Left lung (tissue), 10 donors: ENCODE results near the gene RNF148. TPM values are rescaled to one million over a fixed set of nuclear protein-coding genes. Genes with fewer than 3 reads are reported as not detected.

Experiments
- ATAC-seq: fragments of 200-7000 bp; cut with Tn5 transposase; one replicate; pipeline ENCODE4 v1.9.1; 2020; ENCODE audit warnings: moderate library complexity
- DNase-seq, 4 donors: peaks; one replicate each; pipeline ENCODE4 v3.0.0-alpha.2; 2013 to 2020
- H3K27ac ChIP-seq, 2 donors: fragments of 200-600 bp; sonication (generic) in 1 of 2; one replicate each; pipeline versions ENCODE4 v1.5.0 to v1.8.0; 2020 to 2021
- H3K27me3 ChIP-seq, 2 donors: fragments of 200-600 bp; sonication (generic) in 1 of 2; one replicate each; pipeline versions ENCODE4 v1.5.0 to v1.8.0; 2020 to 2021
- H3K36me3 ChIP-seq, 2 donors: fragments of 200-600 bp; sonication (generic) in 1 of 2; one replicate each; pipeline versions ENCODE4 v1.5.0 to v1.8.0; 2020 to 2021
- H3K4me1 ChIP-seq, 2 donors: fragments of 200-600 bp; one replicate each; pipeline ENCODE4 v1.8.0; 2021
- H3K4me3 ChIP-seq, 2 donors: fragments of 200-600 bp; sonication (generic) in 1 of 2; one replicate each; pipeline versions ENCODE4 v1.5.0 to v1.8.0; 2020 to 2021; ENCODE audit warnings: mild to moderate bottlenecking in 1 of 2
- H3K9me3 ChIP-seq, 2 donors: fragments of 200-600 bp; sonication (generic) in 1 of 2; one replicate each; pipeline versions ENCODE4 v1.5.0 to v1.8.0; 2020 to 2021
- CTCF ChIP-seq, 2 donors: fragments of 200-600 bp; sonication (generic) in 1 of 2; IDR thresholded peaks; one replicate each; pipeline versions ENCODE4 v1.5.0 to v1.8.0; 2021; ENCODE audit warnings: antibody characterized with exemption in 2 of 2
- intact Hi-C, 2 donors: fragments of 100-400 bp; cut with DNase I; formaldehyde crosslinking; loops; one replicate each; pipeline versions ENCODE4 v1.11.2 to v1.14.2; 2022
- polyA plus RNA-seq, 6 donors: library from polyadenylated mRNA; unstranded; fragments of 120-200 nt; gene quantifications; one replicate each; pipeline ENCODE4 v1.2.1, GENCODE V29; 2013; ENCODE audit not compliant: insufficient read length in 6 of 6
- total RNA-seq, 2 donors: library from RNA; stranded (reverse); fragmentation: NEBNext Ultra II Directional; extraction: Animal tissue kit (Norgen Biotek cat#: 25700); gene quantifications; one replicate each; pipeline ENCODE4 v1.2.1, GENCODE V29; 2021
- donor health status: DM: no; HTN: yes; CAD: no.
- donor health status: DM: no; HTN: no; CAD: no.

The RNF148 gene
- total and polyA plus RNA-seq, 8 donors: 0.34 to 2.1 (median 0.41) TPM; not detected in 1

- no peak for TF ChIP-seq CTCF (IDR thresholded peaks at IDR 0.05)
- intact Hi-C loops: no loop called here
- Histone ChIP-seq H3K36me3 (no peaks in the 10 kb centered on the region), H3K9me3 (peaks cover 0 to 2% of the 10 kb centered on the region in 2 donors), H3K27me3 (no peaks in the 10 kb centered on the region), H3K4me1 (no peaks in the 10 kb centered on the region), H3K4me3 (no peak overlapping the region), H3K27ac (no peak overlapping the region)
- DNase-seq: no peak
- ATAC-seq: no peak
Observed at GRCh38 chr7:122709930-122710646, 7.4 kb upstream of the RNF148 start.

- no peaks in the 10 kb centered on the region for H3K36me3 ChIP-seq
- ATAC-seq: no peak
- H3K27ac ChIP-seq: no peak overlapping the region
- H3K4me3 ChIP-seq: no peak overlapping the region
- no peaks in the 10 kb centered on the region for H3K4me1 ChIP-seq
- H3K27me3 ChIP-seq: no peaks in the 10 kb centered on the region
- peaks cover 0 to 2% of the 10 kb centered on the region in 2 donors for H3K9me3 ChIP-seq
- no peak for TF ChIP-seq CTCF (IDR thresholded peaks at IDR 0.05)
- intact Hi-C loops: no loop called here
- DNase-seq: no peak
Observed at GRCh38 chr7:122706836-122707235, 4.1 kb upstream of the RNF148 start.

DNA sequence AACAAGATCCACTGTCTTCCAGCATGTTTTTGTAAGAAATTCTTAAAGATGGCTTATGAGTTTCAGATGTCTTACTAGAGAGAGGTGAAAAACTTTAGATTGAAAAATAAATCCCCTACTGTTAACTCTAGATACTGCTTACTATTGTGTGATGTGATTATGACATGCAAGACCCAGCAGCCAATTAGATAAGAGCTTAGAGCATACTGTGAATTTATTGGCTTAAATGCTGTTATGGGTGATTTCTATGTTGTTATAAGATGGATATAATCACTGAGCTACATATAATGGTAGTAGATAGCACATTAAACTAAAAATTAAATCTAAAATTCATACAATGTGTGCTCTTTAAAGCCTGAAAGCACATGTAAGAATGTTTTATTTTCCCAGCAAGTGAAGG lies 3.7 kb downstream of the RNF148 start, which contains the start of gene RNF133:
Gene RNF133, minus strand, starts transcription at position 101 of the 400 bp plus-strand sequence. CDS start 199 bp downstream, outside the sequence.
- Histone ChIP-seq H3K4me1 (no peaks in the 10 kb centered on the region), H3K9me3 (no peaks in the 10 kb centered on the region), H3K4me3 (no peak within 1 kb of the TSS), H3K36me3 (no peaks in the 10 kb centered on the region), H3K27me3 (no peaks in the 10 kb centered on the region), H3K27ac (no peak within 1 kb of the TSS)
- TF ChIP-seq CTCF (IDR thresholded peaks at IDR 0.05): no peak
- intact Hi-C loops: no loop called here
- DNase-seq: no peak
- no peak for ATAC-seq

DNA sequence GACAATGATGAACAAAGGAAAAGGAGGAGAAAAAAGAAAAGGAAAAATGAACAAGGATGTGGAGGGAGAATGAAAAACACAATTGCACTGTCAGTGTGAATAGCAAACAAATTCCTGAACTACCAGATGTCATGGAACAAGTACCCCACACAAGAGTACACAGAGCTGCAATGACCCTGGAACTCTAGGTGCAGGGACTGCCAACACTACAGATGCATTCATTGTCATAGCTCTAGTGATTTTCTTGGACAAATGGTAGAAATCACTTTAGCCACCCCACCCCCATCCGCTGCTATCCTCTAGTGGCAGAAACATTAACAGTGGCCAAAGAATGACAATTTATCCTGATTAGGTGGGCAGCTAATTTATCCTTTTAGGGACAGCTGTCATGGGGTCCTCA lies 6.9 kb downstream of the RNF148 start:
- ATAC-seq: no peak
- DNase-seq: no peak
- TF ChIP-seq CTCF (IDR thresholded peaks at IDR 0.05): no peak

GRCh38 chr7:122694697-122695096 lies 8.0 kb downstream of the RNF148 start:
- ATAC-seq: no peak
- peaks cover 0 to 3% of the 10 kb centered on the region in 2 donors for H3K9me3 ChIP-seq
- no peak for TF ChIP-seq CTCF (IDR thresholded peaks at IDR 0.05)
- H3K36me3 ChIP-seq: no peaks in the 10 kb centered on the region
- no peak for DNase-seq
- H3K27ac ChIP-seq: no peak overlapping the region
- no peaks in the 10 kb centered on the region for H3K4me1 ChIP-seq
- intact Hi-C loops: no loop called here
- no peaks in the 10 kb centered on the region for H3K27me3 ChIP-seq
- no peak overlapping the region for H3K4me3 ChIP-seq

More for the DNA sequence above, 6.9 kb downstream of the RNF148 start:
- Histone ChIP-seq H3K9me3 (peaks cover 0 to 3% of the 10 kb centered on the region in 2 donors), H3K27ac (no peak overlapping the region), H3K27me3 (no peaks in the 10 kb centered on the region), H3K36me3 (no peaks in the 10 kb centered on the region), H3K4me1 (no peaks in the 10 kb centered on the region), H3K4me3 (no peak overlapping the region)
- intact Hi-C loops: no loop called here
